Measurements from ENCODE around the gene CPEB4.

GRCh38 chr5:173941758-173942401, 53.7 kb downstream of the CPEB4 start:
- no peak for TF ChIP-seq CTCF (IDR thresholded peaks at IDR 0.05)
- TF ChIP-seq POLR2A (IDR thresholded peaks at IDR 0.05) = no peak

All from esophagus squamous epithelium (tissue), 4 donors.